ENCODE data around the gene ZNF629.

Gene ZNF629

GRCh38 chr16:30731411-30731810 is 55.6 kb downstream of the ZNF629 start:
- Histone ChIP-seq H3K36me3 (ENCODE audit: insufficient read depth, low read length) (peaks cover 47% of the 10 kb centered on the region), H3K4me1 (ENCODE audit: control insufficient read depth, insufficient read depth, low read length, unreplicated experiment) (no peaks in the 10 kb centered on the region), H3K4me3 (ENCODE audit: low read depth, low read length) (no peak overlapping the region), H3K27me3 (ENCODE audit: insufficient read depth, low read length) (no peaks in the 10 kb centered on the region), H3K79me2 (ENCODE audit: control insufficient read depth, insufficient read depth, low read length, unreplicated experiment) (peaks cover 2% of the 10 kb centered on the region), H3K27ac (ENCODE audit: low read depth, low read length) (no peak overlapping the region), H2AFZ (ENCODE audit: low read length, unreplicated experiment) (no peak overlapping the region)

- Histone ChIP-seq H3K4me1 (ENCODE audit: control insufficient read depth, insufficient read depth, low read length, unreplicated experiment) (no peaks in the 10 kb centered on the region), H3K27me3 (ENCODE audit: insufficient read depth, low read length) (no peaks in the 10 kb centered on the region), H3K27ac (ENCODE audit: low read depth, low read length) (no peak overlapping the region), H2AFZ (ENCODE audit: low read length, unreplicated experiment) (no peak overlapping the region), H3K4me3 (ENCODE audit: low read depth, low read length) (no peak overlapping the region), H3K36me3 (ENCODE audit: insufficient read depth, low read length) (peaks cover 47% of the 10 kb centered on the region), H3K79me2 (ENCODE audit: control insufficient read depth, insufficient read depth, low read length, unreplicated experiment) (peaks cover 9% of the 10 kb centered on the region)
Observed at GRCh38 chr16:30728899-30729672, 57.9 kb downstream of the ZNF629 start.
